Measurements from ENCODE around the gene ANKRD63.

DNA sequence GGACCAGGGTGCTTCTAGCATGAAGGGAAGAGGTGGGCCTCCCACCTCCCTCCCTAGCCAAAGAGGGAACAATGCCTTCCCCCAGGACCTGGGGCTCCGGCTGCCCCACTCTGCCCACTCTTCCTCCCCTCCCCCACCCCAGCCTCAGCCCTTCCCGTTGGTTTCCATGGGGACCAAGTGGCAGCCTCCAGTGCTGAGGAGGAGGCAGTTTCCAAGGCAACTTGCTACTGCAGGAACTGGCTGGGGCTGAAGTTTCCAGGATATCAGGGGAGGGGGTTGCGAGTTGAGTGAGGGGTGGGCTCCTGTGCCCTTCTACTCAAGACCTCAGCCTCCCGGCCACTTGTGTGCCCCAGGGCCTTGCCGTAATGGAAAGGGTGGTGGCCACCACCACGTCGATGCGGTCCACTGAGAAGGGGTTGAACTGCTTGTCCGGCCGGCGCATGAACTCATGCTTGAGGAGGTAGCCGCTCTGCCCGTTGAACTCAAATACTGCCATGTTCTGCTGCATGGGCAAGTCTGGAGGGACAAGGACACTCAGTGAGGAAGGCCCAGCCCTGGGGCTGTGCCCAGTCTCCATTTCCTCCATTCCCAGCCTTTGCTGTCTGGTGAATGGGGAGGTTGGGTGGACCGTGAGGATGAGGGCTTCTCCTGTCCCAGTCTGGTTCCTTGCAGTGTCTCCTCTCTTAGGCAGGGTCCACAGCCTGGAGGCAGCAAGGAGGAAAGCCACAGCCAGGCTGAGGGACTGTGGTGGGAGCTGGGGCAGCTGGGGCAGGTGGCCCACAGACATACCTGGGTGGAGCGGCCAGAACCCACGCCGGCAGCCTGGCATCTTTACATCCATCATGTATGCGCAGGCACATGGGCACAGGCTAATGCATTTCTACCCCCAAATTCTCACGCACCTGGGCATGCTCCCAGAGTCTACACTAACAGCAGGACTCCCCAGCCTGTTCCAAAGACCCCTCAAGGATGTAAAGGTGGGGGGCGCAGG, 11.3 kb upstream of the ANKRD63 start:
- TF ChIP-seq CTCF (IDR thresholded peaks at IDR 0.05; ENCODE audit: low read length) (no peak), EZH2 (optimal IDR thresholded peaks at IDR 0.05; ENCODE audit: low read depth, low read length) (no peak)
